Mesenteric fat pad (tissue), 1 donor: ENCODE results near the gene ATP6V0E1. TPM values are rescaled to one million over a fixed set of nuclear protein-coding genes. Genes with fewer than 3 reads are reported as not detected.
A peak's percentile ranks its signal among the peaks of the same experiment; 100 is the strongest.

Experiments
- DNase-seq: peaks from one replicate; pipeline ENCODE4 v3.0.0-alpha.2; 2020; ENCODE audit warnings: low spot score
- long read RNA-seq: library from polyadenylated mRNA; unstranded; transcript quantifications from one replicate; pipeline ENCODE4 v2.0.0, GENCODE V29; 2020
- total RNA-seq: library from RNA; stranded (reverse); fragmentation: NEBNext Ultra II Directional; extraction: Animal tissue kit (Norgen Biotek cat#: 25700); gene quantifications from one replicate; pipeline ENCODE4 v1.2.1, GENCODE V29; 2021
- donor health status: DM: yes; HTN: yes; CAD: no.

ATP6V0E1 gene
- 319 TPM for total RNA-seq
- long read RNA-seq, transcript ATP6V0E1-203 (4 exons, 1,433 nt): major isoform, 142 of 158 reads
- long read RNA-seq, partial matches to known transcripts: 5 of 158 reads
- long read RNA-seq, other reads (novel, unspliced or antisense): 10 of 158 reads

DNA sequence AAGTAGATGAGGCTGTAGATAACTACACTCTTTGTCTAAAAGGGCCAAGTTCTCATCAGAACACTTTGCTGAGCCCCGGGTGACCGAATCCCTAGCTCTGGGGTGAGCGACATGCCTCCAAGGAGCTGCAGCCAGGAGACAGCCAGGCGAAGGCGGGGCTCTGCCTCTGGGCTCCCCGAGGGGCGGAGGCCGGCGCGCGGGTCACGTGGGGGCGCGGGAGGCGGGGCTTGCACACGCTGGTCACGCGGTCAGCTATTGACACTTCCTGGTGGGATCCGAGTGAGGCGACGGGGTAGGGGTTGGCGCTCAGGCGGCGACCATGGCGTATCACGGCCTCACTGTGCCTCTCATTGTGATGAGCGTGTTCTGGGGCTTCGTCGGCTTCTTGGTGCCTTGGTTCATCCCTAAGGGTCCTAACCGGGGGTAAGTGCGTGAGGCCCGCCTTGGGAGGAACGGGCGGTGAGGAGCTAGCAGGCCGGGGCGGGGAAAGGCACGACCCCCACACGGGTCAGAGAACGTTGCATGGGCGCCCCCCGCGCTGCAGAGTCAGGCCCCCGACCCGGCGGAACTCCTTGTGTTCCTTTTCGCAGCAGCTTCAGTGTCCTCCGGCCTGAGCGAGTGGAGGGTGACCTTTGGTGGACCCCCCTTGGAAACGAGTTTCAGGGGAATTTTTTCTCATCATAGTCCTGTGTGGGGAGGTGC lies at the start of gene ATP6V0E1:
Gene ATP6V0E1, plus strand, starts transcription at position 230 of the 702 bp plus-strand sequence. Its CDS starts 90 bp downstream, at position 320.
- DNase-seq: peak; percentile 100

DNA sequence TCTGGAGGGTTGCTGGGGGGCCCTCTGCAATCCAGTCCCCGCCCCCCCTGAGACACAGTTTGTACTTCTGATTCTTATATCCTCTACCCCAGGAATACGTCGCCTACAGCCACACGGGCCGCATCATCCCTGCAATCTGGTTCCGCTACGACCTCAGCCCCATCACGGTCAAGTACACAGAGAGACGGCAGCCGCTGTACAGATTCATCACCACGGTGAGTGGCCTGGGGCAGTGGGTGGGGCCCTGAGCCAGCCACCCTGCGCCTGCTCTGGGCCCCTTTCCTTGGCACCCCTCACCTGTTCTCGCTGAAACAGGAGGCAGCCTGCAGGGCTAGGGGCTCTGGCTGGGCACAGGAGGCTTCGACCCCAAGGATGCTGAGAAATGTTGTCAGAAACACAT lies 48.5 kb upstream of the ATP6V0E1 start:
- DNase-seq: no peak

DNA sequence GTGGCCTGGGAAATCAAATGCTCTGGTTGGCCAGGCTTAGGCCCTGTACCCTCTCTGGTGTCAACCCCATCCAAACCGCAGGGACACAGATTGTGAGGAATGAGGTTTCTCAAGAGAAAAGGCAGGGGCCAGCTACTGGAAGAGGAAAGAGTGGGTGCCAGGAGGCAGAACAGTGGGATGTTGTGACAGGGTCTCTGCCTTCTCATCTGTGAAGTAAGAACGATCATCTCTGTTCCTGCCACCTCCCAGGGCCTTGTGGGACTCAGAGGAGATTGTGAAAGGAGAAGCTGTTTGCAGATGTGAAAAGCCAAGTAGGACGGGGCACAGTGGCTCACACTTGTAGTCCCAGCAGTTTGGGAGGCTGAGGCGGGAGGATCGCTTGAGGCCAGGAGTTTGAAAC lies 47.2 kb upstream of the ATP6V0E1 start:
- no peak for DNase-seq

DNA sequence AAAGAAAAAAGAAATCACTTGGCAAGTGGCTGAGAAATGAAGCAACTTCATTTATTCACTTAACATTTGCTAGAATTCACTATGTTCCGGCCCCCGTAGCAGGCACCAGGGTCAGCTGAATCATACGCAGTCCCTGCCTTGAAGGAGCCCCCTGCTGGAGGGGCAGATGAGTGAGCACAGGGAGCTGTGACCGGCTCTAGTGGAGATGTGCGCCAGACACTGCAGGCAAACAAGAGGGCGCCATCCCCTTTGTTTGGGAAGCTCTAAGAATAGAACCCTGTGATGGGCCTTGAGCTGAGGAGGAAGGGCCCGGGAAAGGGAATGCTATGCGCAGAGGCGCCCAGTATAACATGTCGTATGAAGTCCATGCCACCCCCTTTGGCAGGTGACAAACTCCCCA lies 44.5 kb upstream of the ATP6V0E1 start:
- no peak for DNase-seq

DNA sequence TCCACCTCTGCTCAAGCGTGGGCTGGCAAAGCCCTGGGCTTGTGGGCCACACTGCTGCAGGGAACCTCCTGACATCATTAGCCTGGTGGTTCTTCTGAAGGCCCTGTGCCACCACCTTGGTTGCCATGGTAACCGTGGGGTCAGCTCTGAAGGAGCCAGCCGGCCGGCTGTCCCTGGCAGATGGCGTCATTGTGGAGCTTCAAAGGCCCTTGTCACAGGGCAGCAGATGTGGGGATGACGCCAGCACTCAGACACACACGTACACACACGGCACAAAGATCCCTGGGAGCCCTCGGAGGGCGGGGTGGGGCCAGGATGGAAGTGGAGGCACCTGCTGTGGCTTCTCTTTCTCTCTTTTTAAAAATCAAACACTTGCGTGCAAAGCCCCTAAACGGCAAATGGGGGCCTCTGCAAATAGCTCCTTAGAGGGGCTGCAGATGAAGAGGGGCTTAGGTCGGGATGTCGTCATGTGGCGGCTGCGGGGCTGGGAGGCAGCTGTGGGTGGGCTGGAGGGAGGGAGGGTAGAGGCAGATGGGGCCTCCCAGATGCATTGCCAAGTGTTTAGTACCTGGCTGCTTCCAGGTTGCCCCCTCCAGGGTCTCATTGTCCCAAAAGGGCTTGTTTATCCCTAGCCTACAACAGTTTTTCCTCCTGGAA lies 43.8 kb upstream of the ATP6V0E1 start:
- no peak for DNase-seq

DNA sequence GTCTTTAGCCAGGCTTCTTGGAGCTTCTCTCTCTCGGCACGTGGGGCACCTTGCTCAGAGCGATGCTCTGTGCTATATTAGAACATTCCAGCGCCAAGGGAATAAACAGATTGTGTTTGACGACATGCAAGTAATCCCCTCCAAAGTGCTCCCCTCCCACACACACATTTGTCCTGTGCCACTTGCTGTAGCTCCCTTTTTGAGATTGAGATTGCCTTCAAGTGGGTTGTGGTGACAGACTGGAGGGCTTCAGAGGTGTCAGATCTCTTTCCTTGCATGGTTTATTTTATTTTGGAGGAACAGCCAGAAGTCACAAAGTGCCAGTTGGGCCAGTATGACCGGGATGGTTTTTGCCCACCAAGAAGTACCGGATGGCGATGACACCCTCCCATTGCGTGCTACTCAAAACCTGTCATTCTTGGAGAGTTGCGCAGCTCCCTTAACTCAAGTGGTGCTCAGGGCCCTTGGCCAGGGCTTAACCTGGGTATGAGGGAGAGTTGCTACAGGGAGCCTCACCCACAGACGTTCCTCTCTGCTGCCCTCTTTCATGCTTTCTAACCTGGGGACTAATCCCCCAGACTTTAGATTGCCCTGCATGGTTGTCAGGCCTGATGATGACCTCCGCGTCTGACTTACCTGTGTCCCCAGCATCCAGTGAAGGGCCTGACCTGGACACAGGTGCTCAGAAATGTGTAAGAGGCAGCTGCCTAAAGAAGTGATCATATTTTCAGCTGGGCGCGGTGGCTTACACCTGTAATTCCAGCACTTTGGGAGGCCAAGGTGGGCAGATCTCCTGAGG lies 43.1 kb upstream of the ATP6V0E1 start:
- DNase-seq: no peak

DNA sequence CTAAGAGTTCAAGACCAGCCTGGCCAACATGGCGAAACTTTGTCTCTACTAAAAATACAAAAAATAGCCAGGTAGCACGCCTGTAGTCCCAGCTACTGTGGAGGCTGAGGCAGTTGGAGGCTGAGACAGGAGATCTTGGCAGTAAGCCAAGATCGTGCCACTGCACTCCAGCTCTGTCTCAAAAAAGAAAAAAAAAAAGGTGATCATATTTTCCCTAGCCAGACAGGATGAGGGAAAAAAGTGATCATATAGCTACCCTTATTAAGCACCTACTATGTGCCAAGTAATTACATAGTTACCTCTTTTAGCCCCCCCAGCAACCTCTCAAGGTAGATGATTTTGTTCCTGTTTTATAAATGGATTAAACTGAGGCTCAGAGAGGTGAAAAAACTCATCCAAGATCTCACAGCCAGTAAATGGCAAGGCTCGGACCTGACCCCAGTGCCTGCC lies 42.5 kb upstream of the ATP6V0E1 start:
- DNase-seq: no peak

DNA sequence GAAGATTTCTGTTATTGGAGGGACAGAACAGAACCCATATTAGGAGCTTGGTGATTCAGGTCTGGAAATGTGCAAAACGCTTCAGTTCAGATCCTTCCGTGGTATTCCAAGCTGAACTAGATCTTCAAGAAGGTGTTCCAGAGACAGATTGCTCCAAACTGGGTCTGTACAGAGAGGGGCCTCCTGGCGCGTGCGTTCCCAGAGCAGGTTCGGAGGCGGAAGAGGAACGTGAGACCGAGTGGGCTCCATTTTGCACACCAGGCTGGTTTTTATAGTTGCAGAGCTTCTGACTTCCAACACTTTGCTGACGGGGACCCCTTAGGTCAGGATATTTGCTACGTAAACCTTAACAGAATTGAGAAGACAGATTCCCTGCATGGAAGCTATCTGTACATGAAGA lies 41.0 kb upstream of the ATP6V0E1 start:
- no peak for DNase-seq

DNA sequence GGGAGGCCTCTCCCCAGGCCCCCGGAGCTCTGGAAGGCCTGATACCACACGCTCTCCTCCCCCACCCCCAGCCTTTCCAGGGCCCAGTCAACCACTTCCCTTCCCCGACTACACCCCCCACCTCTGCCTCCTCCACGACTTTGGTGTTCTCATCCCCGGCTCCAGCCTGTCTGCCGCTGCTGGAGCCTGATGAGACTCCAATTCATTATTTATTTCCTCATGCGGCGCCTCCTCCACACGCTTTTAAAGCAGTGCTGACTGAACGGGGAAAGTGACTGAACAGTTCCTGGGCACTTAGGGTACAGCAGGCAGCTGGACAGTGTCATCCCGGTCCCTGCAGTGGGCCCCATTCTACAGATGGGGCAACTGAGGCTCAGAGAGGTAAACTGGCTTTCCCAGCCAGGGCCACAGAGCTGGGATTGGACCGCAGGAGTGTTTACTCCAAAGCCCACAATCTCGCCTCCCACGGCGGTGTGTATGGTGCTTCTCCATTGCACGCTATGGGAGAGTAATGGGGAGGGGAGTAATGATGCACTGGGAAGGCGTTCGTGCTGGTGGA lies 40.2 kb upstream of the ATP6V0E1 start:
- DNase-seq: no peak

DNA sequence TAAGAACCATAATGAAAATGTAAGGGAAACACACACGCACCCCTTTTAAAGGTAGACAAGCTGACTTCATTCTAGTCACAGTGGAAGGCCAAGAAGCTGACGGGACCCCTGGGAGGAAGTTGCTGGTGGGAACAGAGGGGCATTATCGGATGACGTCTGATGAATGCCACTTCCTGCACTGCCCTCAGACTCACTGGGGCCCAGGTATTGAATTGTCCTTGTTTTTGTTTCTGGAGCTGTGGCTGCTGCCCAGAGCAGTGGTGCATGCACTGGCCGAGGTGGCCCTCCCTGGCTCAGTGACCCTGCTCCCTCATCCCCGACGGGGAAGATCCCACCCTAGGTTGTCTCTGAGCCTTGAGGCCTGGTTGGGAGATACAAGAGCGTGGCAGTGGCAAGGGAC lies 39.7 kb upstream of the ATP6V0E1 start:
- no peak for DNase-seq

DNA sequence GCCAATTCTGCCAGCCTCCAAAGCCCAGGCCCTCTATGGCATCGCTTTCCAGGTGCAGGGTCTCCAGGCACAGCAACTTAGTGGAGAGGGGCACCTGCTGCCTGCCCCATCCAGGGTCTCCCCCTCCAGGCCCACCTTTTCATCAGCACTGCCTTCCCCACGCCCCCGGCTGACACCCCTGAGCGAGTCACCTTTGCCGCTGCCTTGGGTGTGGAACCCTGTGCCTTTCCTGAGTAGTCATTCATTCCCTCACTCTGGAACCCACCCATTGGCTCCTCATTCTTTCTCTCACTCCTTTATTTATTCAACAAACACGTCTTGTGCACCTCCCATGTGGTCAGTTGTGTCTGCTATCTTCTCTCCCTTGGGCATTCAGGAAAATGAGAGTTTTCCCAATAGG lies 38.8 kb upstream of the ATP6V0E1 start:
- no peak for DNase-seq

DNA sequence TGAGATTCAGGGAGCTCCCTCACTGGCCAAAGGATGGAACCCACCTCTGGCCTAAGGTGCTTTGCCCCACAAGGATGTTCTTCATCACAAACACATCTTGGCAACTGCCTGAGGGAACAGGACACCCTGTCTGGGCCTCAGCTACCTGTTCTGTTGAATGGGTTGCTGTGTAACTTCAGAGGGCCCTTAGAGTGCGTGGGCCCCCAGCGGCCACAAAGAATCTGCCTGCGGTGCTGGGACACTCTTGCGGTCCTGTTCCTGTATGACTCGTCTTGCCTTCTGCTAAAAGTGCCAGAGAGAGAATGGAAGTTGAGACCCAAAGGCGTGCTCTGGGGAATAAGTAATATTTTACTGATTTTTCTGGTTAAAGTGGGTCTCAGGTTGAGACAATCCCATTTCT lies 38.4 kb upstream of the ATP6V0E1 start:
- no peak for DNase-seq

DNA sequence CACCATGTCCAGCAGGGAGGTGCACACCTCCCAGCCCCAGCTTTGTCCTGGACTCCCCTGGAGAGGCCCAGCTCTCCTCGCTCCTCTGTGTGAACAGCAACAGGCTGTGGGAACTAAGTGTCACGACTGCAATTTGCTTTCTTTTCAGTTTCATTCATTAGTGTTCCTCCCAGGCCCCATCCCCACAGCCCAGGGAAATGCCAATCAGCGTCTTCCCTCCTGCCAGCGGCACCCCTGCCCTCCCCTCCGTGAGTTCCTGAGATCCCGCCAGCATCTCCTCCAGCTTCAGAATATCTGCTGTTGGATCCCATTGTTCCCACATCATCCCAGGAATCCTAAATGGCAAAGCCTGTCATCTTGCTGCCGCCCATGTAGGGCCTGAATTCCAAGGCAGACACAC lies 37.4 kb upstream of the ATP6V0E1 start:
- DNase-seq: no peak

DNA sequence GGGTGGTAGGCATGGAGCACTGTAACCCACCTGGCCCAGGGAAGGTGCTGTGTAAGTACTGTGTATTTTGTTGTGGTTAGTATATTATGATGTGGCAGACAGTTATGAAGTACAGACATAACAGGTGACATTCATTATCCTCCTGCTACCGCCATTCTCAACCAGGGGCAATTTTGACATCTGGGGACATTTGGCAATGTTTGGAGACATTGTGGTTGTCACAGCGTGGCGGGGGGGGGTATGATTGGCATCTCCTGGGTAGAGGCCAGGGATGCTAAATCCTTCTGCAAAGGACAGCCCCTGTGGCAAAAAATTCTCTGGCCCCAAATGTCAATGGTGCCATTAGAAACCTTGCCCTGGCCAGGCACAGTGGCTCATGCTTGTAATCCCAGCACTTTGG lies 34.1 kb upstream of the ATP6V0E1 start:
- DNase-seq: no peak

DNA sequence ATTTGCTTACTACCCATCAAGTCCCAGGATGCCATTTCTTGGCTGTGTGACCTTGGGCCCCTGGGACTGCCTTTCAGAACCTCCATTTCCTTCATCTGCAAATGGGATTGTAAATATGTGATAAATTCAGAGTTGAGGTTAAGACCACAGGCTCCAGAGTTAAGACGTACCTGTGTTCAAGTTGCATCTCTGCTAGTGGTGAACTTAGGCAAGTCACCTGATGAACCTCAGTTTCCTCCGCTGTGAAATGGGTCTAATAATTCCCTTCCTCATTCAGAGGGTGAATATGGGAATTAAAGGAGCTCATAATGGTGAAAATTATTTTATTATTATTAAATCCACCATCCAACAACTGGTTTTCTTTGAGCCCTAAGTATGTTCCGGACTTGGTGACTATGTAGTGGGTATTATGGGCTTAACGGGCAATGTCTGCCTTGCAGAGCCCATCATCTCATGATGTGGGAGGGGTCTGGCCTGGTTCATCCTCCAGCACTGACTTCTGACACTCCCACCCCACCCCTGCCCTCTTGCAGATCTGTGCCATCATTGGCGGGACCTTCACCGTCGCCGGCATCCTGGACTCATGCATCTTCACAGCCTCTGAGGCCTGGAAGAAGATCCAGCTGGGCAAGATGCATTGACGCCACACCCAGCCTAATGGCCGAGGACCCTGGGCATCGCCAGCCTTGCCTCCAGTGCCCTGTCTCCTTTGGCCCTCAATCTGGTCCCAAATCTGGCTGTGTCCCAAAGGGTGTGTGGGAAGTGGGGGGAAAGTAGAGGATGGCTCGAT lies 33.2 kb upstream of the ATP6V0E1 start:
- no peak for DNase-seq

DNA sequence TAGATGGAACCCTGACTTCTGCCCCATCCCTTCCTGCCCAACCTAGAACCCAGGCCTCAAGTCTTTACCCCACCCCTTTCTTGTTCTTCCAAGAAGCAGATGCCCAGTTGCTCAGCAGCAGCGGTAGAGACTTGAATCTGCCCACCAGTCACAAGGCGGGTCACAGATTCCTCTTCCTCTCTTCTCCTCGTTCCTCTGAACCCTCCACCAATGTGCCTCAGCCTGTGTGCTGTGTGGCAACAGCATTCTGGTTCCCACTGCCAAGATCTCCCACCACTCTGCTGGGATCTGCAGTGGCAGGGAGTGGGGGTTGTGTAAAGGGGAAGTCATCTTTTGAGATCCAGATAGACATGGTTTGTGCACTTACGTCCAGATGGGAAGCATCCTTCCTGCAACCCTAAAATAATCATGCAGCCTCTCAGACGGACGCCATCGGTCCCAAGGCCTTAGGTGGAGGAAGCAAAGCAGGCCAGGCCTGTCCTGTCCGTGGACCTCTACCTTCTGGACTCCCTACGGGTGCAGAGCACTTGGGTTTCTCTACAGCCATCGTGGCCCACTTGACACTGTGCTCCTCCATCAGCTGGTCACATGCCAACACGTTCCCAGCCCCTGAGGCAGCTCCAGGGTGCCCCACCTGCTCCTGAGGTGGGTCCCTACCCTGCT lies 32.1 kb upstream of the ATP6V0E1 start:
- DNase-seq: no peak

DNA sequence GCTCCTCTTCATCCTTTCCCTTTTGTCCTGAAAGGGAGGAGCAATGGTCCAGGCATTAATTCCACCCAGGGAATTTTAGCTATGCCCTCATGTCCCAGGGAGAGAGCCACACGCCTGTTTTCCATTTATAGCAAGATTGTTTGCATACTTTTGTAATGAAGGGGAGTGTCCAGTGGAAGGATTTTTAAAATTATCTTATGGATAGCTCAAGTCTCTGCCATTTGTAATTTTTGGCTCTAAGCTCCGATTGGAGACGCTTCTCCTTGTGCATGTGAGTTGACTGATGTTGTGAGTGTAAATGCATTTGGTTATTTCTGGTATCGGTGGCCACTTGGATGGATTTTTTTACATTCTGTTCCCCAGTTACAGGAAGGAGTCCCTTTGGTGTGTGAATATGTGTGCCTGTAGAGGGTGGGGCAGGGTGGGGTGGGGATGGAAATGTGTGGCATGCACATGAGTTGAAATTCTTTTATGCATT lies 31.5 kb upstream of the ATP6V0E1 start:
- no peak for DNase-seq

DNA sequence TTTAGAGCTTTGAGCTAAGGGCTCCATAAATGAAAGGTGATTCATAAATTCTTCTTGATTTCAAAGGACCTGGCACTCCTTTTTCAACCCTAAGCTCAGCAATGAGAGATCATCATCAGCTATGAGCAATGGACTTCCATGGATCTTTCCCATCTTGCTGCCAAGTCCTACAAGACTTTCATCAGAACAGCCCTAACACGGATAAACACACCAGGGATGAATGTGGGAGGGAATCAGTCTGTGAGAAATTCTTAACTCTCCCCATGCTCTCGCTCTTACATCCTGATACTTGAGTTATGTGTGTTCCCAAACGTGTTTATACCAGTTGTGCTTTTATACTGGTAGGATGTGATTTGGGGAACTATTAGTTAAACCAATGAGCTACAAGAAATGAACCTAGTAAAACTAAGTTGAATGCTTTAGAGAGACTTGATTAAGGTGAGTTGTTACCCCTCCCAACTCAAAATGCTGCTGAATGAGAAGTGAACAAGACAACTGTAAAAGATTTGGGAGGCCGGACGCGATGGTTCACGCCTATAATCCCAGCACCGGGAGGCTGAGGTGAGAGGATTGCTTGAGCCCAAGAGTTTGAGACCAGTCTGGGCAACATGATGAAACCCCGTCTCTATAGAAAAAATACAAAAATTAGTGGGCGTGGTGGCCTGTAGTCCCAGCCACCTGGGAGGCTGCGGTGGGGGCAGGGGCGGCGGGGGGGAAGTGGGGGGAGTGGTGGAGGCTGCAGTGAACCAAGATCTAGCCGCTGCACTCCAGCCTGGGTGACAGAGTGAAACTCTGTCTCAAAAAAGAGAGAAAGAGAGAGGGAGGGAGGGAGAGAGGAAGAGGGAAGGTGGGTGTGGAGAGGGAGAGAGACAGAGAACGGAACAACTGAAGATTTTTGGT lies 29.5 kb upstream of the ATP6V0E1 start:
- no peak for DNase-seq

DNA sequence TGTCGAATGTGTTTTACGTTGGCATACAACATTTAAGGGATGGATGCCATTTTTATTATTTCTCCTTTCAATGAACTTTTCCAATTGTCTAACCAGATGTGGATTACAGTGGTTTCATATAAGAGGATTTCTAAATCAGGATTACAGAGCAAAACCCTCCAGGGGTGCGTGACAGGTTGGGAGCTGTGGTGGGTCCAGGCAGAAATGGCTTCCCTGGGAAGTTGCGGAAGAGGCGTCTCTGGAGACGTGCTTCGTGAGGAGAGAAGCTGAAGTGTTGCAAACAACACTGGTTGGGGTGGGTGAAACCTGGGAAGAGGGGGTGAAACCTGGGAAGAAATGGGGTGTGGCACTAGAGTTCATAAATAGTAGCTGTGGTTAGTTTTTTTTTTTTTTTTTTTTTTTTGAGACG lies 28.8 kb upstream of the ATP6V0E1 start:
- no peak for DNase-seq
